SK-N-SH (cell line): ENCODE results near the gene SOAT2. TPM values are rescaled to one million over a fixed set of nuclear protein-coding genes. Genes with fewer than 3 reads are reported as not detected.

Experiments used
- CTCF ChIA-PET: fragments of 300-600, 350-600 bp; formaldehyde crosslinking; extraction: SDS; loops from one replicate; lab custom pipeline; 2021; lab: Yijun Ruan, JAX
- POLR2A ChIA-PET: fragments of 350-600 bp; sonication (Branson Sonifier 250); formaldehyde crosslinking; extraction: SDS; loops from one replicate; lab custom pipeline; 2020; ENCODE audit warnings: antibody characterized with exemption, inconsistent platforms; lab: Yijun Ruan, JAX
- DNase-seq: peaks from one replicate; pipeline ENCODE4 v3.0.0; 2012
- H2AFZ ChIP-seq: fragments of 200-600 bp; sonication (generic); 2 replicates; pipeline ENCODE4 v1.8.1; 2016; ENCODE audit warnings: antibody characterized with exemption, mild to moderate bottlenecking, low read depth
- H3F3A ChIP-seq: fragments of 200-600 bp; sonication (generic); replicated peaks from 2 replicates; pipeline ENCODE3; 2016; ENCODE audit warnings: antibody characterized with exemption, mild to moderate bottlenecking; ENCODE audit not compliant: insufficient read depth
- H3K27ac ChIP-seq, 2 experiments: fragments of 200-500 bp in 1 of 2; fragments of 200-600 bp in 1 of 2; sonication (Bioruptor generic) in 1 of 2; sonication (generic), shearing (Covaris generic) in 1 of 2; 2 replicates each; pipeline versions ENCODE4 v1.5.1 to v1.6.1; 2014 to 2016; ENCODE audit warnings: low read depth in 2 of 2, inconsistent platforms in 1 of 2, low read length in 1 of 2, mild to moderate bottlenecking in 1 of 2, mixed read lengths in 1 of 2
- H3K27me3 ChIP-seq: fragments of 200-600 bp; sonication (generic), shearing (Covaris generic); 2 replicates; pipeline ENCODE4 v1.6.1; 2016; ENCODE audit warnings: mixed run types; ENCODE audit not compliant: insufficient read depth
- H3K36me3 ChIP-seq, 2 experiments: fragments of 200-500 bp in 1 of 2; fragments of 200-600 bp in 1 of 2; sonication (Bioruptor generic) in 1 of 2; sonication (generic) in 1 of 2; replicated peaks in 1 of 2; 2 replicates each; pipeline versions ENCODE3 to v1.5.1; 2014 to 2016; ENCODE audit warnings: low read length in 1 of 2, mild to moderate bottlenecking in 1 of 2; ENCODE audit not compliant: insufficient read depth in 2 of 2, control insufficient read depth in 1 of 2
- H3K4me1 ChIP-seq, 2 experiments: fragments of 200-500 bp in 1 of 2; fragments of 200-600 bp in 1 of 2; sonication (Bioruptor generic) in 1 of 2; sonication (generic), shearing (Covaris generic) in 1 of 2; 2 replicates each; pipeline versions ENCODE4 v1.5.1 to v1.6.1; 2014 to 2016; ENCODE audit warnings: low read depth in 1 of 2, low read length in 1 of 2, mixed run types in 1 of 2; ENCODE audit not compliant: insufficient read depth in 2 of 2, control insufficient read depth in 1 of 2
- H3K4me2 ChIP-seq: fragments of 200-600 bp; sonication (generic), shearing (Covaris generic); 2 replicates; pipeline ENCODE4 v1.6.1; 2017; ENCODE audit warnings: mixed run types
- H3K4me3 ChIP-seq, 2 experiments: fragments of 200-500 bp in 1 of 2; fragments of 200-600 bp in 1 of 2; sonication (Bioruptor generic) in 1 of 2; sonication (generic), shearing (Covaris generic) in 1 of 2; 2 replicates each; pipeline versions ENCODE4 v1.5.1 to v1.8.1; 2014 to 2016; ENCODE audit warnings: low read depth in 2 of 2, inconsistent platforms in 1 of 2, low read length in 1 of 2, mild to moderate bottlenecking in 1 of 2, mixed read lengths in 1 of 2, moderate library complexity in 1 of 2
- H3K79me2 ChIP-seq: fragments of 200-600 bp; sonication (generic); 2 replicates; pipeline ENCODE4 v1.8.1; 2017; ENCODE audit warnings: mild to moderate bottlenecking; ENCODE audit not compliant: insufficient read depth
- H3K9ac ChIP-seq: fragments of 200-600 bp; sonication (generic); 2 replicates; pipeline ENCODE4 v1.6.1; 2017; ENCODE audit warnings: mixed run types
- H3K9me2 ChIP-seq: fragments of 200-600 bp; sonication (generic); 2 replicates; pipeline ENCODE4 v1.6.1; 2017; ENCODE audit warnings: mixed run types
- H3K9me3 ChIP-seq: fragments of 200-600 bp; sonication (generic); 2 replicates; pipeline ENCODE4 v1.6.1; 2017; ENCODE audit warnings: mixed run types, mild to moderate bottlenecking, moderate library complexity
- H4K20me1 ChIP-seq: fragments of 200-600 bp; sonication (generic); 2 replicates; pipeline ENCODE4 v1.6.1; 2017; ENCODE audit warnings: mild to moderate bottlenecking, mixed run types; ENCODE audit not compliant: insufficient read depth
- EP300 ChIP-seq, 2 experiments: IDR thresholded peaks; 2 replicates each; pipeline versions ENCODE4 v1.4.0 to v1.6.1; 2012; ENCODE audit warnings: borderline replicate concordance in 1 of 2, low read depth in 1 of 2, low read length in 1 of 2
- EZH2phosphoT487 ChIP-seq: fragments of 200-600 bp; sonication (generic); IDR thresholded peaks from 2 replicates; pipeline ENCODE4 v1.6.1; 2017; ENCODE audit warnings: low read depth, mixed run types, mild to moderate bottlenecking, antibody characterized with exemption, moderate library complexity, borderline replicate concordance
- FOSL2 ChIP-seq: IDR thresholded peaks from 2 replicates; pipeline ENCODE4 v1.4.0; 2012; ENCODE audit warnings: low read depth, mild to moderate bottlenecking, moderate library complexity, borderline replicate concordance
- FOXM1 ChIP-seq: IDR thresholded peaks from 2 replicates; pipeline ENCODE4 v1.4.0; 2012; ENCODE audit warnings: low read depth, mild to moderate bottlenecking
- JUND ChIP-seq: IDR thresholded peaks from 2 replicates; pipeline ENCODE4 v1.4.0; 2012
- MAX ChIP-seq: IDR thresholded peaks from 2 replicates; pipeline ENCODE4 v1.4.0; 2012; ENCODE audit warnings: low read depth
- MXI1 ChIP-seq: IDR thresholded peaks from 2 replicates; pipeline ENCODE4 v1.6.1; 2012; ENCODE audit warnings: mild to moderate bottlenecking, low read depth, low read length, improper control_type of control experiment
- NFIC ChIP-seq: IDR thresholded peaks from 2 replicates; pipeline ENCODE4 v1.4.0; 2012; ENCODE audit warnings: borderline replicate concordance
- NRF1 ChIP-seq: IDR thresholded peaks from 2 replicates; pipeline ENCODE4 v1.6.1; 2012; ENCODE audit warnings: low read depth, mild to moderate bottlenecking, low read length
- POLR2AphosphoS5 ChIP-seq: IDR thresholded peaks from 2 replicates; pipeline ENCODE4 v1.6.1; 2012; ENCODE audit warnings: low read depth, low read length
- RAD21 ChIP-seq: IDR thresholded peaks from 2 replicates; pipeline ENCODE4 v1.6.1; 2012; ENCODE audit warnings: mild to moderate bottlenecking, low read length
- REST ChIP-seq: IDR thresholded peaks from 2 replicates; pipeline ENCODE4 v1.6.1; 2012; ENCODE audit warnings: mild to moderate bottlenecking, low read depth, low read length, moderate library complexity
- RXRA ChIP-seq: IDR thresholded peaks from 2 replicates; pipeline ENCODE4 v1.4.0; 2012; ENCODE audit warnings: low read depth, mild to moderate bottlenecking, borderline replicate concordance
- SIN3A ChIP-seq: IDR thresholded peaks from 2 replicates; pipeline ENCODE4 v1.6.1; 2012; ENCODE audit warnings: low read depth, mild to moderate bottlenecking, low read length, moderate library complexity, borderline replicate concordance
- TAF1 ChIP-seq: IDR thresholded peaks from 2 replicates; pipeline ENCODE4 v1.6.1; 2012; ENCODE audit warnings: low read depth, mild to moderate bottlenecking, low read length, moderate library complexity, borderline replicate concordance
- TCF12 ChIP-seq: IDR thresholded peaks from 2 replicates; pipeline ENCODE4 v1.4.0; 2012
- TEAD4 ChIP-seq: IDR thresholded peaks from 2 replicates; pipeline ENCODE4 v1.4.0; 2012; ENCODE audit warnings: mild to moderate bottlenecking, borderline replicate concordance; ENCODE audit not compliant: insufficient read depth
- ZBTB33 ChIP-seq: IDR thresholded peaks from 2 replicates; pipeline ENCODE4 v1.4.0; 2012; ENCODE audit warnings: low read depth, borderline replicate concordance
- WGBS: methylation state at CpG from one replicate; pipeline ENCODE4 v1.1.6; 2017; ENCODE audit warnings: low lambda C conversion rate; 5-methylcytosine and 5-hydroxymethylcytosine counted together
- polyA plus RNA-seq, 3 experiments: library from polyadenylated mRNA; depleted of rRNA; stranded (reverse); fragments of >200 nt; gene quantifications; 2 replicates each; pipeline ENCODE4 v1.2.3, GENCODE V29; 2012
- TF ChIP-seq, protein P1 (sequence below): IDR thresholded peaks from 2 replicates; pipeline ENCODE4; 2012

Gene SOAT2
- polyA plus RNA-seq, 1 of the 3 experiments (the other 2 are of a cell fraction), result 0.18 TPM

DNA sequence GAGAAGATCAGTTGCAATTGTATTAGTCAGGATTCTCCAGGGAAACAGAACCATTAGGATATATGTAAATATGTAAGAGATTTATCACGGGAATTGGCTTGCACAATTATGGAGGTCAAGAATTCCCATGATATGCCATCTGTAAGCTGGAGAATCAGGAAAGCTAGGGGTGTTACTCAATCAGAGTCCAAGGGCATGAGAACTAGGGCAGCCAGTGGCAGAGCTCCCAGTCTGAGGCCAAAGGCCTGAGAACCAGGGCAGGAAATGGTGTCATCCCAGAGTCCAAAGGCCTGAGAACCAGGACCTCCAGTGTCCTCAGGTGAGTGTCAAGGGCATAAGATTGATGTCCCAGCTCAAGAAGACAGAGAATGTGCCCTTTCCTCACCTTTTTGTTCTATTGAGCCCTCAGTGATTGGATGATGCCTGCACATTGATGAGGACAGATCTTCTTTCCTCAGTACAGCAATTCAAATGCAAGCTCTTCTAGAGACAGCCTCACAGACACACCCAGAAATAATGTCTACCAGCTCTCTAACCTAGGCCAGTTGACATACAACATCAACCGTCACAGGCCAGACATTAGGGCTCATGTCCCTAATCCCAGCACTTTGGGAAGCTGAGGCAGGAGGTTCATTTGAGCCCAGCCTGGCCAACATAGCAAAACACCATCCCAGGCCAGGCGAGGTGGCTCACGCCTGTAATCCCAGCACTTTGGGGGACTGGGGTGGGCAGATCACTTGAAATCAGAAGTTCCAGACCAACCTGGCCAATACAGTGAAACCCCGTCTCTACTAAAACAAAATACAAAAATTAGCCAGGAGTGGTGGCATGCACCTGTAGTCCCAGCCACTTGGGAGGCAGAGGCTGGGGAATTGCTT, 42.3 kb downstream of the SOAT2 start (continued):
- TF ChIP-seq FOSL2 (no peak), SIN3A (no peak), EZH2phosphoT487 (no peak)
- TF ChIP-seq, all 33 proteins: peak for 0

DNA sequence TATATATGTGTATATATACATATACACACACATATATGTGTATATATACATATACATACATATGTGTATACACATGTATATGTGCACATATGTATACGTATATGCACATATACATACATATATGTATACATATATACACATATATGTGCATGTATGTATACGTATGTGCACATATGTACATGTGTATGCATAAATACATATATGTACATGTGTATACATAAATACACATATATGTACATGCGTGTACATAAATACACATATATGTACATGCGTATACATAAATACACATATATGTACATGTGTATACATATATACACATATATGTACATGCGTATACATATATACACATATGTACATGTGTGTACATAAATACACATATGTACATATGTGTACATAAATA, 43.9 kb downstream of the SOAT2 start:
- no peaks in the 10 kb centered on the region for H3K9me2 ChIP-seq
- no peaks in the 10 kb centered on the region for H3K27me3 ChIP-seq
- H3K9me3 ChIP-seq, result no peaks in the 10 kb centered on the region
- no peaks in the 10 kb centered on the region for H3K79me2 ChIP-seq
- H3K9ac ChIP-seq, result no peak overlapping the region
- no peak overlapping the region for H2AFZ ChIP-seq
- no peak for TF ChIP-seq EP300 (IDR thresholded peaks at IDR 0.05; ENCODE audit: borderline replicate concordance in 1 of 2, low read depth in 1 of 2, low read length in 1 of 2)
- TF ChIP-seq NRF1, result no peak
- no peak for TF ChIP-seq NFIC
- TF ChIP-seq, protein P1, sequence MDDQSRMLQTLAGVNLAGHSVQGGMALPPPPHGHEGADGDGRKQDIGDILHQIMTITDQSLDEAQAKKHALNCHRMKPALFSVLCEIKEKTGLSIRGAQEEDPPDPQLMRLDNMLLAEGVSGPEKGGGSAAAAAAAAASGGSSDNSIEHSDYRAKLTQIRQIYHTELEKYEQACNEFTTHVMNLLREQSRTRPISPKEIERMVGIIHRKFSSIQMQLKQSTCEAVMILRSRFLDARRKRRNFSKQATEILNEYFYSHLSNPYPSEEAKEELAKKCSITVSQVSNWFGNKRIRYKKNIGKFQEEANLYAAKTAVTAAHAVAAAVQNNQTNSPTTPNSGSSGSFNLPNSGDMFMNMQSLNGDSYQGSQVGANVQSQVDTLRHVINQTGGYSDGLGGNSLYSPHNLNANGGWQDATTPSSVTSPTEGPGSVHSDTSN, result no peak
- no peaks in the 10 kb centered on the region for H3K36me3 ChIP-seq
- CTCF ChIA-PET, result no interaction called here
- peaks cover 7% of the 10 kb centered on the region for H3F3A ChIP-seq
- no peak overlapping the region for H3K27ac ChIP-seq
- H3K4me2 ChIP-seq, result no peak overlapping the region
- DNase-seq, result no peak
- no peaks in the 10 kb centered on the region for H4K20me1 ChIP-seq
- 87% methylated on average over 5 of the region's 5 CpGs for WGBS
- POLR2A ChIA-PET, result no interaction called here
- H3K4me1 ChIP-seq, result no peaks in the 10 kb centered on the region
- no peak overlapping the region for H3K4me3 ChIP-seq

- no peaks in the 10 kb centered on the region for H4K20me1 ChIP-seq
- no peak overlapping the region for H3K4me2 ChIP-seq
- no peak overlapping the region for H3K9ac ChIP-seq
- no peaks in the 10 kb centered on the region for H3K36me3 ChIP-seq
- no peak overlapping the region for H2AFZ ChIP-seq
- peaks cover 7% of the 10 kb centered on the region for H3F3A ChIP-seq
- no peaks in the 10 kb centered on the region for H3K79me2 ChIP-seq
- H3K4me3 ChIP-seq, result no peak overlapping the region
- WGBS, result 82% methylated on average over 15 of the region's 15 CpGs
- POLR2A ChIA-PET, result no interaction called here
- CTCF ChIA-PET, result no interaction called here
- DNase-seq, result no peak
- no peaks in the 10 kb centered on the region for H3K4me1 ChIP-seq
- no peak overlapping the region for H3K27ac ChIP-seq
- no peaks in the 10 kb centered on the region for H3K9me2 ChIP-seq
- H3K9me3 ChIP-seq, result no peaks in the 10 kb centered on the region
- no peaks in the 10 kb centered on the region for H3K27me3 ChIP-seq
- no peak for TF ChIP-seq MAX
- no peak for TF ChIP-seq SIN3A
- no peak for TF ChIP-seq TCF12
- no peak for TF ChIP-seq FOXM1
- TF ChIP-seq FOSL2, result no peak
- TF ChIP-seq RXRA, result no peak
- TF ChIP-seq REST, result no peak
- no peak for TF ChIP-seq TEAD4
- TF ChIP-seq JUND, result no peak
- TF ChIP-seq POLR2AphosphoS5, result no peak
- TF ChIP-seq MXI1, result no peak
- TF ChIP-seq ZBTB33, result no peak
- TF ChIP-seq NRF1, result no peak
- no peak for TF ChIP-seq RAD21
- no peak for TF ChIP-seq TAF1
These were observed 44.4 kb downstream of the SOAT2 start for GRCh38 chr12:53147653-53148052.
